Esophagus squamous epithelium (tissue), 5 donors: ENCODE measurements around the gene RHBDL2. TPM values are rescaled to one million over a fixed set of nuclear protein-coding genes. Genes with fewer than 3 reads are reported as not detected.

ENCODE experiments used
- DNase-seq: peaks from one replicate; lab custom pipeline; 2025; lab: John Stamatoyannopoulos, UW
- H3K27ac ChIP-seq, 4 donors: fragments of 200-600 bp; sonication (generic); one replicate each; pipeline ENCODE4 v1.5.1; 2016 to 2019; ENCODE audit warnings: mild to moderate bottlenecking in 1 of 4
- H3K27me3 ChIP-seq, 4 donors: fragments of 200-600 bp; sonication (generic); 1 replicate in 3 of 4; 2 replicates in 1 of 4; pipeline versions ENCODE4 v1.5.1 to v1.6.0; 2017 to 2021; ENCODE audit warnings: antibody characterized with exemption in 1 of 4
- H3K36me3 ChIP-seq, 3 donors: fragments of 200-600 bp; sonication (generic); one replicate each; pipeline ENCODE4 v1.5.1; 2016 to 2019
- H3K4me1 ChIP-seq, 3 donors: fragments of 200-600 bp; sonication (generic); one replicate each; pipeline ENCODE4 v1.5.1; 2017 to 2019
- H3K4me3 ChIP-seq, 4 donors: fragments of 200-600 bp; sonication (generic); 1 replicate in 3 of 4; 2 replicates in 1 of 4; pipeline ENCODE4 v1.5.1; 2016 to 2019; ENCODE audit warnings: mild to moderate bottlenecking in 2 of 4, moderate library complexity in 1 of 4
- H3K9me3 ChIP-seq, 3 donors: fragments of 200-600 bp; sonication (generic); one replicate each; pipeline ENCODE4 v1.5.1; 2016 to 2019
- POLR2A ChIP-seq, 4 donors: fragments of 450-650 bp; IDR thresholded peaks; one replicate each; pipeline ENCODE4 v1.6.1; 2017; ENCODE audit warnings: antibody characterized with exemption in 4 of 4, mild to moderate bottlenecking in 4 of 4, moderate library complexity in 3 of 4
- WGBS, 2 donors: methylation state at CpG; one replicate each; pipeline ENCODE4 v1.1.5; 2018; 5-methylcytosine and 5-hydroxymethylcytosine counted together
- intact Hi-C: fragments of 100-400 bp; cut with DNase I; formaldehyde crosslinking; loops from one replicate; pipeline ENCODE4 v1.15.0; 2022
- total RNA-seq, 4 donors: library from RNA; depleted of rRNA; stranded (reverse); fragments of >200 nt; gene quantifications; one replicate each; pipeline ENCODE4 v1.1.0, GENCODE V29; 2016
- TF ChIP-seq, protein P1 (sequence below), 6 experiments: fragments of 450-650 bp in 4 of 6; fragments of 200-600 bp in 2 of 6; sonication (generic) in 2 of 6; IDR thresholded peaks; one replicate each; pipeline ENCODE4 v1.5.1; 2016 to 2019; ENCODE audit warnings: antibody characterized with exemption in 6 of 6, mild to moderate bottlenecking in 4 of 6, moderate library complexity in 4 of 6
- donor health status: DM: yes; HTN: yes; CAD: no.

RHBDL2 gene
- total RNA-seq, 4 donors from 2014 or later, result 11.6 to 23.0 (median 17.4) TPM

DNA sequence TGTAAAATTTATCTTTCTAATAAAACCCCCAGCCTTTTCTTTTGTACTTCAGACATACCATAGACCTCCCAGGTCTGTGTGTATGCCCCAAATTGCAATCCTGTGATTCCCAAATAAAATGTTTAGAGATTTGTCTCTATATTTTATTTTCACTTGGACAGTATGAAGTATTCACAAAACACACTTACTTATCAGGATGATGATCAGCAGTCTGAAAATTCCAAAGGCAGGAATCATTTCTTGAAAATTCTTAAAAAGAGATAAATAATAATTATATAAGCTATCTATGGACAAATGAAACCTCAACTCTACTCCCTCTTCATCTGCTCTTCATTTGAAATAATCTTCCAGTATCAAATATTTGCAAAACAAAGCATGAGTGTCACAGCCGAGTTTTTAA, 48.7 kb downstream of the RHBDL2 start:
- H3K36me3 ChIP-seq, result peaks cover 0 to 51% (median 0%) of the 10 kb centered on the region in 3 donors
- intact Hi-C loops, result no loop called here
- TF ChIP-seq, protein P1, sequence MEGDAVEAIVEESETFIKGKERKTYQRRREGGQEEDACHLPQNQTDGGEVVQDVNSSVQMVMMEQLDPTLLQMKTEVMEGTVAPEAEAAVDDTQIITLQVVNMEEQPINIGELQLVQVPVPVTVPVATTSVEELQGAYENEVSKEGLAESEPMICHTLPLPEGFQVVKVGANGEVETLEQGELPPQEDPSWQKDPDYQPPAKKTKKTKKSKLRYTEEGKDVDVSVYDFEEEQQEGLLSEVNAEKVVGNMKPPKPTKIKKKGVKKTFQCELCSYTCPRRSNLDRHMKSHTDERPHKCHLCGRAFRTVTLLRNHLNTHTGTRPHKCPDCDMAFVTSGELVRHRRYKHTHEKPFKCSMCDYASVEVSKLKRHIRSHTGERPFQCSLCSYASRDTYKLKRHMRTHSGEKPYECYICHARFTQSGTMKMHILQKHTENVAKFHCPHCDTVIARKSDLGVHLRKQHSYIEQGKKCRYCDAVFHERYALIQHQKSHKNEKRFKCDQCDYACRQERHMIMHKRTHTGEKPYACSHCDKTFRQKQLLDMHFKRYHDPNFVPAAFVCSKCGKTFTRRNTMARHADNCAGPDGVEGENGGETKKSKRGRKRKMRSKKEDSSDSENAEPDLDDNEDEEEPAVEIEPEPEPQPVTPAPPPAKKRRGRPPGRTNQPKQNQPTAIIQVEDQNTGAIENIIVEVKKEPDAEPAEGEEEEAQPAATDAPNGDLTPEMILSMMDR (IDR thresholded peaks at IDR 0.05), result no peak
- no peak for TF ChIP-seq POLR2A (IDR thresholded peaks at IDR 0.05)
- no peak overlapping the region for H3K27ac ChIP-seq
- H3K9me3 ChIP-seq, result no peaks in the 10 kb centered on the region
- no peak overlapping the region for H3K4me3 ChIP-seq
- no peaks in the 10 kb centered on the region for H3K4me1 ChIP-seq
- no peak for DNase-seq
- WGBS, 2 donors, result 68 to 72% methylated on average over 1 of the region's 1 CpG
- H3K27me3 ChIP-seq, result no peaks in the 10 kb centered on the region

DNA sequence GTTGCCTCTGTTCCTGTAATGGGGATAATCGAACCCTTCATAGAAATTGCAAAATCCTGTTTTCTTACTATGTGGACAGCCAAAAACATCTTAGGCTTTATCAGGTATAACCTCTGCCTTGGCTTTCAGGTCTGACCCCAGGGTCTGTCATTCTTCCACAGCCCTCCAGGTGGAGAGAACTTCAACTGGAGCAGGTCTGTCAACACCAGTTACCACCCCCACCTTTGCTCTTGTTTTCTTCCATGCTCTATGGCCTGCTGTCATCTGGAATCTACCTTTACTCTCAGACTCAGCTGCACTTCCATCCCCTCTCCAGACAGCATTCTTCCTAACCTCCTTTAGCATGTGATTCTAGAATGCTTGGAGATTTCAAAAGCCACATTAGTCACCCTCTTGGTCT, 49.9 kb downstream of the RHBDL2 start:
- Histone ChIP-seq H3K4me3 (no peak overlapping the region), H3K9me3 (no peaks in the 10 kb centered on the region), H3K4me1 (no peaks in the 10 kb centered on the region), H3K27me3 (no peaks in the 10 kb centered on the region), H3K36me3 (peaks cover 0 to 51% (median 0%) of the 10 kb centered on the region in 3 donors), H3K27ac (no peak overlapping the region)
- no peak for TF ChIP-seq POLR2A (IDR thresholded peaks at IDR 0.05)
- TF ChIP-seq, protein P1 (IDR thresholded peaks at IDR 0.05), result no peak
- DNase-seq, result no peak
- intact Hi-C loops, result no loop called here
- 79 to 90% methylated on average over 1 of the region's 1 CpG for WGBS, 2 donors

DNA sequence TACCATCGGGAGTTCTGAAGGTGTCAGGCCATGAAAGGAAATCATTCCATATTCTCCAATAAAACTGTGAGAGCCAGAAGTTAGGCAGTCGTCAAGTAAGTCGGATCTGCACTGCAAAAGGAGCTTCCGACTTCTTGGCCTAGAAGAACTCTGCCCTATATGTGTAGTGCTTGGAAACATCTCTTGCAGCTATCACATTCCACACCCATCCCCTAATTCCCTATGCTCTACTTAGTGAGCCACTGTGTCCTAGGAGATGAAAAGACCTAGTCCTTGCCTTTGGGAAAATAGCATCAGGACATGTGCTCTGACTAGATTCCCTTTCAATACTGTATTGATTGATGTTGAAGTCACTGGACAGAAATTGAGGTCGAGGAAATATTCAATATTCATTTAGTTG, 52.0 kb downstream of the RHBDL2 start:
- H3K4me1 ChIP-seq, result no peaks in the 10 kb centered on the region
- intact Hi-C loops, result no loop called here
- no peaks in the 10 kb centered on the region for H3K9me3 ChIP-seq
- H3K27ac ChIP-seq, result no peak overlapping the region
- no peak overlapping the region for H3K4me3 ChIP-seq
- TF ChIP-seq, protein P1 (IDR thresholded peaks at IDR 0.05), result no peak
- TF ChIP-seq POLR2A (IDR thresholded peaks at IDR 0.05), result no peak
- WGBS, 2 donors, result 70 to 88% methylated on average over 5 of the region's 5 CpGs
- H3K27me3 ChIP-seq, result no peaks in the 10 kb centered on the region
- no peak for DNase-seq
- peaks cover 0 to 50% (median 0%) of the 10 kb centered on the region in 3 donors for H3K36me3 ChIP-seq

DNA sequence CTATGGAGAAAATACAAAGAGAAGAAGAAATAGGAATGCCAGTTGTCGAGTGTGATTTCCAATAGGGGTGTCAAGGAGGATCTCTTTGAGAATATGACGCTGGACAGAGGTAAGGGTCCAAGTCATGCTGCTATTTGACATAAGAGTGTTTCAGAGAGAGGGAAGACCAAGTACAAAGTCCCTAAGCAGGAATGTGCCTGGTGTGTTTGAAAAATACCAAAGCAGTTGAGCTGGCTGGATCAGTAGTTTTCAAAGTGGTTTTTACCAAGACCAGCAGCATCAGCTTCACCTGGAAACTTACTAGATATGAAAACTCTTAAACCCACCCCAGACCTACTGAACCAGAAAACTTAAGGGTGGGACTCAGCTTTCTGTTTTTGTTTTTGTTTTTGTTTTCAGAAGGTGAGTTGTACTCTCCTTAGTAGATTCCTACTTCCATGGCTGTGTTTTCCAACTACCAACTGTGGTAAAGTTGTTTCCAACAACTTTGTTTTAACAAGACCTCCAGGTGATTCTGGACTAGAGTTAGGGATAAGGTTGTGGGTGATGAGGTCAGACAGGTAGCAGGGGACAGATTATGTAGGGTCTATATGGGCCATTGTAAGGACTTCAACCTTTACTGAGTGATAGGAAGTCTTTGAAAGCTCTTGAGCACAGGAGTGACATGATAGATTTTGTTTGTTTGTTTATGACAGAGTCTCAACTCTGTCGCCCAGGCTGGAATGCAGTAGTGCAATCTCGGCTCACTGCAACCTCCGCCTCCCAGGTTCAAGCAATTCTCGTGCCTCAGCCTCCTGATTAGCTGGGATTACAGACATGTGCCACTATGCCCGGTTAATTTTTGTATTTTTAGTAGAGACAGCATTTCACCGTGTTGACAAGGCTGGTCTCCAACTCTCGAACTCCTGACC, 53.0 kb downstream of the RHBDL2 start:
- TF ChIP-seq POLR2A (IDR thresholded peaks at IDR 0.05), result no peak
- TF ChIP-seq, protein P1 (IDR thresholded peaks at IDR 0.05), result no peak
- no peaks in the 10 kb centered on the region for H3K4me1 ChIP-seq
- H3K36me3 ChIP-seq, result peaks cover 0 to 50% (median 0%) of the 10 kb centered on the region in 3 donors
- no peaks in the 10 kb centered on the region for H3K27me3 ChIP-seq
- WGBS, 2 donors, result 81 to 84% methylated on average over 7 to 8 of the region's 9 CpGs
- H3K9me3 ChIP-seq, result no peaks in the 10 kb centered on the region
- no peak overlapping the region for H3K27ac ChIP-seq
- no peak overlapping the region for H3K4me3 ChIP-seq
- intact Hi-C loops, result no loop called here
- no peak for DNase-seq

DNA sequence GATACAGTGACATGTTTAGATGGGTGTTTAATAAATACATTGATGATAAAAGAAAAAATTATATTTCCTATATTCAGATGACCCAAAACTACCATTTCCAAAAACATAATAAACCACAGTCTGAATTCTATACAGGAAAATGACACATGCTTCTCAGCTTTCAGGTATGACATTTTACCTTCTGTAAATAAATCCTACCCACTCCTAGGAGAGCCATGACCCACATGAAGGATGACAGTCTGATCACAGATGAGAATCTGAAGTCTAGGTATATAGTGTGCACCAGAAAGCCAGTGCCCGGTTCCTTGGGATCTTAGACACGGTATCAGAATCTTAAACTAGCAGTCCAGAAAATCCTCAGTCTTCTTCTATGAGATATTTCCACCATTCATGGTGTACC, 56.5 kb downstream of the RHBDL2 start:
- Histone ChIP-seq H3K27me3 (no peaks in the 10 kb centered on the region), H3K4me1 (no peaks in the 10 kb centered on the region), H3K36me3 (peaks cover 0 to 23% (median 0%) of the 10 kb centered on the region in 3 donors), H3K4me3 (no peak overlapping the region), H3K27ac (no peak overlapping the region), H3K9me3 (no peaks in the 10 kb centered on the region)
- no peak for DNase-seq
- WGBS, 2 donors, result 97 to 98% methylated on average over 2 of the region's 2 CpGs
- TF ChIP-seq, protein P1 (IDR thresholded peaks at IDR 0.05), result no peak
- TF ChIP-seq POLR2A (IDR thresholded peaks at IDR 0.05), result no peak
- intact Hi-C loops, result no loop called here
